Activated CD8-positive, alpha-beta T cell treated with anti-CD3 and anti-CD28 coated beads, Interleukin-2, amount 10 ng/mL, durations not matched to agents 7 days and 5 days (primary cell): ENCODE data around the gene RGS6. TPM values are rescaled to one million over a fixed set of nuclear protein-coding genes. Genes with fewer than 3 reads are reported as not detected.

Experiments
- ATAC-seq: fragments of 150-1000 bp; cut with Tn5 transposase; one replicate; pipeline ENCODE4 v1.10.0; 2021; ENCODE audit warnings: moderate library complexity
- CTCF ChIA-PET: fragments of 350-600 bp; sonication (Branson Sonifier 250); formaldehyde crosslinking; loops from one replicate; lab custom pipeline; 2021; ENCODE audit warnings: antibody characterized with exemption; lab: Charles Lee
- POLR2A ChIA-PET: fragments of 350-600 bp; sonication (Branson Sonifier 250); formaldehyde crosslinking; loops from one replicate; lab custom pipeline; 2021; ENCODE audit warnings: antibody characterized with exemption; lab: Charles Lee
- DNase-seq: peaks from one replicate; pipeline ENCODE4 v3.0.0-alpha.2; 2020
- H3K27ac Mint-ChIP-seq: one replicate; pipeline ENCODE4 v1.8.0; 2021; ENCODE audit warnings: mild to moderate bottlenecking, mixed read lengths
- H3K27me3 Mint-ChIP-seq: one replicate; pipeline ENCODE4 v1.8.0; 2021; ENCODE audit warnings: low read depth, mixed read lengths
- H3K36me3 Mint-ChIP-seq: one replicate; pipeline ENCODE4 v1.8.0; 2021; ENCODE audit warnings: low read depth, mixed read lengths
- H3K4me1 Mint-ChIP-seq: one replicate; pipeline ENCODE4 v1.8.0; 2021; ENCODE audit warnings: low read depth, mixed read lengths
- H3K4me3 Mint-ChIP-seq: one replicate; pipeline ENCODE4 v1.8.0; 2021; ENCODE audit warnings: mild to moderate bottlenecking, mixed read lengths
- H3K9me3 Mint-ChIP-seq: one replicate; pipeline ENCODE4 v1.8.0; 2022; ENCODE audit warnings: mixed read lengths; ENCODE audit not compliant: insufficient read depth
- total RNA-seq, 2 experiments: library from RNA; stranded (reverse); gene quantifications; one replicate each; pipeline ENCODE4 v1.2.3, GENCODE V29; 2021

The RGS6 gene
- total RNA-seq, 2 experiments from 2014 or later, result 0.16 to 0.47 TPM

DNA sequence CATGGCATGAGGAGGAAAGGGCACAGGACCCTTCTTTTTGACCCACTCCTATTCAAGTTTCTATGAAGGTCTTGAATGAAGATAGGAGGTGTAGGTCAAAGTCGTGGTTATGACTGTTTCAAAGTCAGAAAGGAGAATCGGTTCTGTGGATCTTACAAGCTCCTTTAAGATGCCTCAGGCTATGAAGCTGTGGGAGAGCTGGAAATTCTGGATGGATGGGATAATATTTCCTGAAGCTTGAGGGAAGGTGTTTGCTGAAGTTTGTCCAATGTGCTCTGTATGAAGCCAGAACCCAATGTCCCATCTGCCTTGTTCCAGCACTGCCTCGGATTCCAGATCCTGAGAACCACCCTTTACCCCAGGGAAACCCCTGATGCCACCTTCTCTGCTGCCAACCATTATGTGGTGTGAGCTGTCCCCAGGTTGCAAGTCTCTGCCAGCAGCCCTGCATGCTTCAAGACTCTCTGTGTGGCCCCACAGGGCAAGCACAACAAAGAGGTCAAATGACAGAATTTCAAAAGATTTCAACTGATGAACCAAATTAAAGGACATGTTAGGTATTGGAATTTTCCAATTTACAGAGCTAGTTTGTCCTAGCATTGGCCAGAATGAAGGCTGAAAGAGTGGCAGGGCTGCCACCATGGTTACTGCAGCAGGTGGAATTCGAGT, 472.0 kb downstream of the RGS6 start:
- H3K4me1 Mint-ChIP-seq, result peaks cover 15% of the 10 kb centered on the region
- H3K36me3 Mint-ChIP-seq, result no peaks in the 10 kb centered on the region
- ChIA-PET CTCF (interaction anchor here (1.0 kb wide), 2 partner anchors 35 to 545 kb away, joined by 3 read pairs; no protein-coding TSS in a partner anchor), POLR2A (no interaction called here)
- no peak overlapping the region for H3K27ac Mint-ChIP-seq
- H3K4me3 Mint-ChIP-seq, result no peak overlapping the region
- H3K27me3 Mint-ChIP-seq, result peaks cover 41% of the 10 kb centered on the region
- no peak for ATAC-seq
- H3K9me3 Mint-ChIP-seq, result peaks cover 3% of the 10 kb centered on the region
- DNase-seq, result no peak

DNA sequence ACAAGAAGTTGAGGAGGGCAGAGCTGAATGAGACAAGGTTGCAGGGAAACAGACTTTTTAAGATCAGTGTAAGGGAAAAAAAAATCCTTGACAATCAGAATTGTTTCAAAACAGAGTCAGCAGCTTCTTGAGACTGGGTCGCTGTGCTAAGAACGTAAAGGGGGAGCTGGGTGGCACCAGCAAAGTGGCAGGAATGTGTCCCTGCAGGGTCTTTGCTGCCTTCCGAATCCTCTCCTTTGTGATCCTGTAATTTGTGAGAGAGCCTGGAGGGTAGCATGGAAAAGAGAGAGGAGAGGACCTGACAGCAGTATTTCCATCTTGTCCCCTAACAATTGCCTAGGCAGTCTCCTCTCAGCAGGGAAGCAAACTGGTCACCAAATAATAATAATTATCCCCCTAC, 472.8 kb downstream of the RGS6 start:
- ATAC-seq (no peak), DNase-seq (no peak)
- Mint-ChIP-seq H3K27ac (no peak overlapping the region), H3K4me1 (peaks cover 15% of the 10 kb centered on the region), H3K9me3 (peaks cover 3% of the 10 kb centered on the region), H3K36me3 (no peaks in the 10 kb centered on the region), H3K27me3 (peaks cover 38% of the 10 kb centered on the region), H3K4me3 (no peak overlapping the region)
- ChIA-PET POLR2A (no interaction called here), CTCF (interaction anchor here (1.7 kb wide), 1 partner anchor 15 kb away, joined by 3 read pairs; no protein-coding TSS in a partner anchor)

DNA sequence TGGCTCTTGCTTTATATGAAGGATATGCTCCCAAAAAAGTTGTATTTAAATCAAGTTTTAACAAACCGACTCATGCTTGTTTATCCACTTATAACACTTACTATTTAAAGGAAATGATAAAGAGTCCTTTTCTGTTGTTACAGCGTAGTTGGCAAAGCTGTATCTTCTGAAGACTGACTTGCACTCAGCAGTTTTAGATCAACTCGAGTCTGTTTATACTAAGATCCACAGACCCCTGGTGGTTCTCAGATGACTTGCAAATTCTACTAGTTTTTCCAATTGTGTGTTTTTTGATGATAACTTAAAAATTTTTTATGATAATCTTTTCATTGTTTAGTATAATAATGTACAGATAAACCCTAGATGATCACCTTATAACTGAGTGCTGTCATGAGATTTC, 475.8 kb downstream of the RGS6 start:
- H3K27me3 Mint-ChIP-seq, result peaks cover 27% of the 10 kb centered on the region
- DNase-seq, result no peak
- POLR2A ChIA-PET, result no interaction called here
- no peak for ATAC-seq
- H3K36me3 Mint-ChIP-seq, result no peaks in the 10 kb centered on the region
- H3K27ac Mint-ChIP-seq, result no peak overlapping the region
- peaks cover 3% of the 10 kb centered on the region for H3K9me3 Mint-ChIP-seq
- no peak overlapping the region for H3K4me3 Mint-ChIP-seq
- CTCF ChIA-PET, result no interaction called here
- no peaks in the 10 kb centered on the region for H3K4me1 Mint-ChIP-seq

DNA sequence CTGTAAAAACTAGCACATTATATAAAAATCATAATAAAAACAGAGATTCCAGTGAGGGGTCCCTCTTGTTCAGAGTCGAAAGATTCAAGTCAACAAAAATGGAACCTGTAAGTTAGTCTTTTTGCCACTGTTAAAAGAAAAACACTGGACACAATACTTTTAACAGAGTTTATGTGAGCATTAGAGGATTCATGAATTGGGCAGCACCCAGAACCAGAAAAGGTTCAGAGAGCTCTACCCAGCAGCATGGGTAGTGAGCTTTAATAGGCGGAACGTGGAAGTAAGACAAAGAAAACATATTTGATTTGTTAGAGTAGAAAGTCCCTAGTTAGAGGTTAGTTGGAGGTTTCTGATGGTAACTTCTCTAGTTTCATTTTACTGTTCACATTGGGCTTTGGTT, 476.8 kb downstream of the RGS6 start:
- CTCF ChIA-PET, result no interaction called here
- Mint-ChIP-seq H3K9me3 (peaks cover 3% of the 10 kb centered on the region), H3K36me3 (no peaks in the 10 kb centered on the region), H3K27me3 (peaks cover 24% of the 10 kb centered on the region), H3K4me3 (no peak overlapping the region), H3K27ac (no peak overlapping the region), H3K4me1 (no peaks in the 10 kb centered on the region)
- POLR2A ChIA-PET, result no interaction called here
- DNase-seq, result no peak
- no peak for ATAC-seq

DNA sequence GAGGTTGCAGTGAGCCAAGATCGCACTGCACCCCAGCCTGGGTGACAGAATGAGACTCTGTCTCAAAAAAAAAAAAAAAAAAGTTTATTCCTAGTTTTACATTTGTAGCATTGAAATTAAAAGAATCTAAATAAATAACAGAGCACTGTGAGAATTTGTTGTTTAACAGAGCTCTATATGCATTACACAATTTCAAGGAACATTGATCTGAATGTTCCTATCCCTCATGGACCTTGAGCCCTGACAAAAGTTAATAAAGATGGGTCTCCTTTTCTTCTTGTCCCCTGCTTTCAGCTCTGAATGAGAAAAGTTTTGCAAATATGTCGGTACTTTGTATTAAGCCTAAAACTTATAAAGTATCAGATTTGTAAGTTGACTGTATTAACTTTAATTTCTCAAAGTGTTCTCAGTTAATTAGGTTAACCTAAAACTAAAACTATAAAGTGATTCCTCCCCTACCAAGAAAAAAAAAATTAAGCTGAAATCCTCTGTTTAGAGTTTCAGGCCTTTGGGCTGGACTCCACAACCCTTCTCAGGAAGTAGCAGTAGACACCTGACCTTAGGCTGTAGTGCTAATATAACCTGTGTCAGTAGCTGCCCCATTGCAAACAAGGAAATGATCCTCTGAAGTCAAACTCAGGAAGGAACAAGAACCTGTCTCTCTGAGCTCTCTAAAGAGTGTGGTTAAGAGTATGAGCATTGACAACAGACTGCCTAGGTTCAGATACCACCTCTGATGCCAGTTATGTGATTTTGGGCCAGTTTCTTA, 484.0 kb downstream of the RGS6 start:
- ChIA-PET CTCF (interaction anchor here (1.9 to 2.2 kb wide), 2 partner anchors 312 to 489 kb away, joined by 5 to 7 read pairs; no protein-coding TSS in a partner anchor), POLR2A (no interaction called here)

DNA sequence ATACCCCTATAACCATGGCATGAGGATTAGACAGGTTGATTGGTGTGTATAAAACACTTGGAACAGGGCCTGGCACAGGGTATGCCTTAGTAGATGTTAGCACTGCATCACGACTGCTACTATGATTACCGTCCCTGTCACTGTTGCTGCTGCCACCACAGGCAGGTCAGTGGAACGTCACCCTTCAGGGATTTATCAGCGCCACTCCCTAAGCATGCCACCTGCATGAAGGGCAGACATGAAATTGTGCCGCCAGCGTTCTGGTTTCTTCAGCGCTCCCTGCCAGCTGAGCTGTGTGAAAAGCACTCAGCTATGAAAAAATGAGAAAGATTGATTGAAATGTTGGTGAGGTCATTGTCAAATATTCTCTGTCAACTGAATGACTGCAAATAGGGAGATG, 484.7 kb downstream of the RGS6 start:
- ATAC-seq (no peak), DNase-seq (no peak)
- POLR2A ChIA-PET, result interaction anchor here (0.6 kb wide), 1 partner anchor 488 kb away, joined by 3 read pairs; no protein-coding TSS in a partner anchor
- CTCF ChIA-PET, result interaction anchor here (1.9 to 2.2 kb wide), 2 partner anchors 312 to 488 kb away, joined by 5 to 7 read pairs; no protein-coding TSS in a partner anchor
- Mint-ChIP-seq H3K27ac (peak overlapping the region; percentile 0), H3K4me3 (no peak overlapping the region), H3K27me3 (peaks cover 21% of the 10 kb centered on the region), H3K4me1 (peaks cover 17% of the 10 kb centered on the region), H3K36me3 (peaks cover 11% of the 10 kb centered on the region), H3K9me3 (peaks cover 13% of the 10 kb centered on the region)

More for the DNA sequence above, 484.0 kb downstream of the RGS6 start:
- peaks cover 11% of the 10 kb centered on the region for H3K36me3 Mint-ChIP-seq
- H3K27ac Mint-ChIP-seq, result no peak overlapping the region
- H3K4me3 Mint-ChIP-seq, result no peak overlapping the region
- H3K27me3 Mint-ChIP-seq, result peaks cover 21% of the 10 kb centered on the region
- DNase-seq, result no peak
- no peak for ATAC-seq
- peaks cover 13% of the 10 kb centered on the region for H3K9me3 Mint-ChIP-seq
- H3K4me1 Mint-ChIP-seq, result peaks cover 17% of the 10 kb centered on the region

DNA sequence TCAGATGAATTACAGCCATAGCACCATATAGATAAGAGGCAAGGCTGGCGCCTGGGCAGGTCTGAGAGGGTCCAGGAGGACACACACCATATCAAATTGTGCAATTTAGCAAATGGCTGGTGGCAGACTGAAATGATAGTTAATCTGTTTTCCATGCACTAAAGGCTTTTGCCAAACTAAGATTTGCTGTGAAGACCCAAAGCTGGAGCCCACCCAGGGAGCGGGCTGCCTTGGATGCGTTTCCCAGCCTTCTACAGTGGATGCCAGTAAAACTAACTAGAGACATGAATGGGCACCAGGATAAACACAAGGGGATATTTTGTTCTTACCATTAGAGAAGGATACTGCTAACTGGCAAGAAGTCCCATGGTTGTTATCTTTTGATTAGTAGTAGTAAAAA, 486.6 kb downstream of the RGS6 start:
- Mint-ChIP-seq H3K4me3 (no peak overlapping the region), H3K36me3 (peaks cover 21% of the 10 kb centered on the region), H3K27me3 (peaks cover 26% of the 10 kb centered on the region), H3K4me1 (peaks cover 17% of the 10 kb centered on the region), H3K9me3 (peaks cover 13% of the 10 kb centered on the region), H3K27ac (no peak overlapping the region)
- DNase-seq (no peak), ATAC-seq (no peak)
- POLR2A ChIA-PET, result no interaction called here
- CTCF ChIA-PET, result interaction anchor here (5.4 kb wide), 1 partner anchor 395 kb away, joined by 26 read pairs; no protein-coding TSS in a partner anchor

DNA sequence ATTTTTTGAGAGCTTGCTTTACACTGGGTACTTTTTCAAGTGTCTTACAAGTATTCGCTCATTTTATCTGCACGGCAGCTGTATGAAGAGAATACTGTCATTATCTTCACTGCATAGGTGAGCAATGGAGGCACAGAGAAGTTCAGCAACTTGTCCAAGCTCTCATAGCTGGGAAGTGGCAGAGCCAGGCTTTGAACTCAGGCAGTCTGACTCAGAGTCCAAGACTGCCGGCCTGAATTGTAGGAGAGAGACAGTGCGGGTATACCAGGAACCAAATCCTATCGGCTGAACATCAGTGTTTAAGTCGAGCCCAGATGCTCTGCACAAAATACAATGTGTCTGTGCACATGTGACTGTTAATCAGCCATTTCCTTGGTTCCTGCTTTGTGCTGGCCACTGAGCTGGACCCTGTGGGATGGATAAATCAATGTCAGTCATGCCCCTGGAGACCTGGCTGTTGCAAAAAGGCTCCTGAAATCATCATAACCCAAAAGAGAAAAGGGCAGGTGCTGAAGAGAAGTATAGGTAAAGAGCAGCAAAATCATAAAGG, 487.1 kb downstream of the RGS6 start:
- ChIA-PET CTCF (interaction anchor here (1.2 to 5.4 kb wide), 2 partner anchors 102 to 396 kb away, joined by 3 to 26 read pairs; no protein-coding TSS in a partner anchor), POLR2A (no interaction called here)
- H3K27ac Mint-ChIP-seq, result no peak overlapping the region

DNA sequence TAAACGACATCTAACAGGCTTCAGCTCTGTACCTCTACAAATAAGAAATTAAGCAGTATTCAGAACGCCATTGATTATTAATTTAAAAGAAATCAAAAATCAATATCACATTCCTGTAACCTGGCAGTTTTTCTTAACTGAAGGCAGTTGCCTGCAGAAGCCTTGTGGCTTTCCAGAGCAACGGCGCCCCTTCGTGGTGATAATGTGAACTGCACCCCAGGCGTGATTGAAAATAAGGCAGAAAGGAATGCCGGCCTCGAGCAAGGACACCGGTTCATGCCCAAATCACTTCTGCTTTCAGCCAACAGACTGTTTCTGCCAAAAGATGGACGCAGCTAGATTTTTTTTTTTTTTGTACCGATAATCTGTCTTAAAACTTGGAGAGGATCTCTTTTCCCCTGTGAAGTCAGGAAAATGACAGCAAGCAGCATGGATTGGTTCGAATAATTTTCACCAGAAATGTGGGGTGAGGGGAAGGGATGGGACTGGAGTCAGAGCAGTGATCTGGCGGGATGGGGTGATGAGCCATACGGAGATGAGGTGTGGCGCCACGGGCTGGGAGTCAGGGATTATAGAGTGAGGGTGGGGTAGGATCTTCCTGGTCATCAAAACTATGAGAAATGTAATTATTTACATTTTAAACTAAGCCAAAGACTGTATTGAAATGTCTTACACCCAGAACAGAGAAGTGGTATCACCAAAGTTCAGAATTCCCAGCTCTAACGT, 488.7 kb downstream of the RGS6 start:
- H3K9me3 Mint-ChIP-seq, result peaks cover 6% of the 10 kb centered on the region
- H3K4me3 Mint-ChIP-seq, result no peak overlapping the region
- ATAC-seq (no peak), DNase-seq (peak; percentile 87)
- POLR2A ChIA-PET, result no interaction called here
- CTCF ChIA-PET, result interaction anchor here (0.7 to 5.4 kb wide), 13 partner anchors 11 to 463 kb away, joined by 3 to 26 read pairs (median 3); no protein-coding TSS in a partner anchor
- peaks cover 20% of the 10 kb centered on the region for H3K36me3 Mint-ChIP-seq
- H3K4me1 Mint-ChIP-seq, result peaks cover 17% of the 10 kb centered on the region
- peak overlapping the region; percentile 79 for H3K27ac Mint-ChIP-seq
- H3K27me3 Mint-ChIP-seq, result peaks cover 16% of the 10 kb centered on the region

More for the DNA sequence above, 487.1 kb downstream of the RGS6 start:
- DNase-seq (no peak), ATAC-seq (no peak)
- Mint-ChIP-seq H3K27me3 (peaks cover 22% of the 10 kb centered on the region), H3K4me3 (no peak overlapping the region), H3K4me1 (peaks cover 17% of the 10 kb centered on the region), H3K36me3 (peaks cover 25% of the 10 kb centered on the region), H3K9me3 (peaks cover 13% of the 10 kb centered on the region)

DNA sequence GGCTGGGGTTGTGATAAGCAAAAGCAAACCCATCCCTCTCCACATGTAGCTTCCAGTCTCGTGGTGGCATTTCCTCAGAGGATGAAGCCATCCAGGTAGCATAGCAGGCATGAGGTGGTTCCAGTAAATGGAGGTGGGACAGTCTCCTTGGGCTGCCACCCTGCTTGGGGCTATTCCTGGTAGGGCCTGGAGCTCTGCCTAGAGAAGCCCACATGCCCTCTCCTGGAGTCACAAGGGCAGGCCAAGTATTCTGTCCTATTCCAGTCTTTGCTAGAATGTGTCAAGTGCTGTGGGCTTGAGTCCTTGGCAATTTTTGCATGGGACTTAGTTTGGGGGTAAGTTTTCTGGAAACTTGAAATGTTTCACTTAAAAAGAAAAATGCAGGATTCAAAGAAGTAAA, 491.7 kb downstream of the RGS6 start:
- peaks cover 10% of the 10 kb centered on the region for H3K4me1 Mint-ChIP-seq
- ATAC-seq, result no peak
- ChIA-PET POLR2A (no interaction called here), CTCF (interaction anchor here (1.1 kb wide), 1 partner anchor 56 kb away, joined by 3 read pairs; no protein-coding TSS in a partner anchor)
- H3K36me3 Mint-ChIP-seq, result peaks cover 30% of the 10 kb centered on the region
- no peak overlapping the region for H3K4me3 Mint-ChIP-seq
- H3K27me3 Mint-ChIP-seq, result peaks cover 23% of the 10 kb centered on the region
- peaks cover 13% of the 10 kb centered on the region for H3K9me3 Mint-ChIP-seq
- DNase-seq, result no peak
- no peak overlapping the region for H3K27ac Mint-ChIP-seq

DNA sequence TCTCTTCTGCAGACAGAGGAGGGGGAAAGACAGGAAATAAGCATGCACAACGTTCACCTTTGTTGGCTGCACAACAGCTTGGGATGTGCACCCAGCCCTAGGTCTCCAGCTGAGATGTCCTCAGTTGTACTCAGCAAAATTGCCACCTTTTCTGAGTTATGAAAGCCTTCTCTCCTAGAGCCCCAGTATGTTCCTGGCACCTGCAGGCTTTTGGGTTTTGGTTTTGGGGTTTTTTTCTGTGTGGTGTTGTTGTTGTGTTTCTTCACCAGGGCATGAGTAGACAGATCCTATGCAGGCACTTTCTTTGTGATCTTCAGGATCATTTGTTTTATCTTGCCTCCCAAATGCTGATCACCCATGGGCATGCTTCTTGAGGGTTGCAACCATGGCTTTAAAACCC, 498.2 kb downstream of the RGS6 start:
- H3K9me3 Mint-ChIP-seq, result peaks cover 25% of the 10 kb centered on the region
- DNase-seq, result no peak
- H3K36me3 Mint-ChIP-seq, result peaks cover 55% of the 10 kb centered on the region
- no peak overlapping the region for H3K27ac Mint-ChIP-seq
- no peak for ATAC-seq
- peaks cover 40% of the 10 kb centered on the region for H3K4me1 Mint-ChIP-seq
- CTCF ChIA-PET, result interaction anchor here (1.7 kb wide), 1 partner anchor 10 kb away, joined by 5 read pairs; no protein-coding TSS in a partner anchor
- H3K4me3 Mint-ChIP-seq, result no peak overlapping the region
- peaks cover 12% of the 10 kb centered on the region for H3K27me3 Mint-ChIP-seq
- POLR2A ChIA-PET, result no interaction called here
